ENCODE measurements around the gene PTH2.
"Not testable (repeated sequence)": the region's sequence is repeated elsewhere in the genome, so short reads cannot be mapped to it uniquely, and the experiment has no call there.

The PTH2 gene

GRCh38 chr19:49378512-49378911 lies 44.7 kb downstream of the PTH2 start:
- DNase-seq (ENCODE audit: low spot score): no peak

- no peak for DNase-seq (ENCODE audit: low spot score)
These were observed 48.4 kb downstream of the PTH2 start for GRCh38 chr19:49374665-49375434.

GRCh38 chr19:49373174-49373573 lies 50.1 kb downstream of the PTH2 start:
- DNase-seq (ENCODE audit: low spot score): not testable (repeated sequence)

Data from germinal center (tissue), 1 donor.